ENCODE data around the gene ZNF683. TPM values are rescaled to one million over a fixed set of nuclear protein-coding genes. Genes with fewer than 3 reads are reported as not detected.

The ZNF683 gene
- total and polyA plus RNA-seq, 9 of the 15 experiments (the other 6 are each of a cell fraction or from before 2014, with no cell fraction given) = not detected

DNA sequence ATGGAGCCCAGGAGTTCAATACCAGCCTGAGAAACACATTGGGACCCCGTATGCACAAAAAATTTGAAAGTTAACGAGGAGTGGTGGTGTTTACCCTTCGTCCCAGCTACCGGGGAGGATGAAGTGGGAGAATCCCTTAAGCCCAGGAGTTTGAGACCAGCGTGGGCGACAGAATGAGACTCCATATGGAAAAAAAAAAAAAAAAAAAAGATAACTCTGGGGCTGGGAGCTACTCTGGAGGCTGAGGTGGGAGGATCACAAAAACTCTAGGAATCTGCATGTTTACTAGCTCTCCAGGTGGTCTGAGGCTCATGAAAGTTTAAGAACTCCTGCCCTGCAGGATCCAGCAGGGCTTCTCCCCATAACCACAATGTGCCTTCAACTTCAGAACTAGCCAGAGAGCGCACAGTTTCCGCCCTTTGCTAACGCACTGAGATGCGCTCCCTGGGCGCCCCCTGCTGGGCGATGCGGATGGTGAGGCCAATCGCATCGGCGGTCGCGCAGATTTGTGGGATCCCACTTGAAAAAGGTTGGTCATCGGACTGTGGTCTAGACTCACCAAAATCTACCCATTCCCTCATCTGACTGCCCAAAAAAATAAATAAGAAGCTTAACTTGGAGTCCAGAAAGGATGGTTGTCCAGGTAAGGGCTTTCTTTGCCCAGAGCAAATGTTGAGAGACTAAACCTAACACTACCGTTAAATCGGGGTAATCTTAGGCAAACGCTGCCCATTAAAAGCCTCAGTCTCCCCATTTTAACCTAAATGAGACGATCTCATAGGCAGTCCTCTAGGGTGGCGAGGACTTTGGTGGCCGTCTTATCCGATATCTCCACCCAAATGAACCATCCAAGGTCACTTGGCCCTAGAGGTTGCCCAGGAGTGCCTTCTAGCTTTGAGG lies 8.8 kb downstream of the ZNF683 start (continued):
- TF ChIP-seq, protein P1, sequence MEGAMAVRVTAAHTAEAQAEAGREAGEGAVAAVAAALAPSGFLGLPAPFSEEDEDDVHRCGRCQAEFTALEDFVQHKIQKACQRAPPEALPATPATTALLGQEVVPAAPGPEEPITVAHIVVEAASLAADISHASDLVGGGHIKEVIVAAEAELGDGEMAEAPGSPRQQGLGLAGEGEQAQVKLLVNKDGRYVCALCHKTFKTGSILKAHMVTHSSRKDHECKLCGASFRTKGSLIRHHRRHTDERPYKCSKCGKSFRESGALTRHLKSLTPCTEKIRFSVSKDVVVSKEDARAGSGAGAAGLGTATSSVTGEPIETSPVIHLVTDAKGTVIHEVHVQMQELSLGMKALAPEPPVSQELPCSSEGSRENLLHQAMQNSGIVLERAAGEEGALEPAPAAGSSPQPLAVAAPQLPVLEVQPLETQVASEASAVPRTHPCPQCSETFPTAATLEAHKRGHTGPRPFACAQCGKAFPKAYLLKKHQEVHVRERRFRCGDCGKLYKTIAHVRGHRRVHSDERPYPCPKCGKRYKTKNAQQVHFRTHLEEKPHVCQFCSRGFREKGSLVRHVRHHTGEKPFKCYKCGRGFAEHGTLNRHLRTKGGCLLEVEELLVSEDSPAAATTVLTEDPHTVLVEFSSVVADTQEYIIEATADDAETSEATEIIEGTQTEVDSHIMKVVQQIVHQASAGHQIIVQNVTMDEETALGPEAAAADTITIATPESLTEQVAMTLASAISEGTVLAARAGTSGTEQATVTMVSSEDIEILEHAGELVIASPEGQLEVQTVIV (CRISPR knock-in tag; IDR thresholded peaks at IDR 0.05; ENCODE audit: borderline replicate concordance) = no peak
- no peak for TF ChIP-seq CCAR2 (IDR thresholded peaks at IDR 0.05; ENCODE audit: low read depth, low read length)
- TF ChIP-seq DDX20 (tag; IDR thresholded peaks at IDR 0.05; ENCODE audit: low read depth) = no peak
- TF ChIP-seq, protein P2, sequence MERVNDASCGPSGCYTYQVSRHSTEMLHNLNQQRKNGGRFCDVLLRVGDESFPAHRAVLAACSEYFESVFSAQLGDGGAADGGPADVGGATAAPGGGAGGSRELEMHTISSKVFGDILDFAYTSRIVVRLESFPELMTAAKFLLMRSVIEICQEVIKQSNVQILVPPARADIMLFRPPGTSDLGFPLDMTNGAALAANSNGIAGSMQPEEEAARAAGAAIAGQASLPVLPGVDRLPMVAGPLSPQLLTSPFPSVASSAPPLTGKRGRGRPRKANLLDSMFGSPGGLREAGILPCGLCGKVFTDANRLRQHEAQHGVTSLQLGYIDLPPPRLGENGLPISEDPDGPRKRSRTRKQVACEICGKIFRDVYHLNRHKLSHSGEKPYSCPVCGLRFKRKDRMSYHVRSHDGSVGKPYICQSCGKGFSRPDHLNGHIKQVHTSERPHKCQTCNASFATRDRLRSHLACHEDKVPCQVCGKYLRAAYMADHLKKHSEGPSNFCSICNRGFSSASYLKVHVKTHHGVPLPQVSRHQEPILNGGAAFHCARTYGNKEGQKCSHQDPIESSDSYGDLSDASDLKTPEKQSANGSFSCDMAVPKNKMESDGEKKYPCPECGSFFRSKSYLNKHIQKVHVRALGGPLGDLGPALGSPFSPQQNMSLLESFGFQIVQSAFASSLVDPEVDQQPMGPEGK (CRISPR knock-in tag; IDR thresholded peaks at IDR 0.05; ENCODE audit: borderline replicate concordance) = no peak
- TF ChIP-seq SP1 (CRISPR knock-in tag; IDR thresholded peaks at IDR 0.05) = peak; percentile 34; the same call in 1 of the 2 replicates
- TF ChIP-seq ZFP1 (CRISPR knock-in tag; IDR thresholded peaks at IDR 0.05) = no peak
- TF ChIP-seq, protein P3, sequence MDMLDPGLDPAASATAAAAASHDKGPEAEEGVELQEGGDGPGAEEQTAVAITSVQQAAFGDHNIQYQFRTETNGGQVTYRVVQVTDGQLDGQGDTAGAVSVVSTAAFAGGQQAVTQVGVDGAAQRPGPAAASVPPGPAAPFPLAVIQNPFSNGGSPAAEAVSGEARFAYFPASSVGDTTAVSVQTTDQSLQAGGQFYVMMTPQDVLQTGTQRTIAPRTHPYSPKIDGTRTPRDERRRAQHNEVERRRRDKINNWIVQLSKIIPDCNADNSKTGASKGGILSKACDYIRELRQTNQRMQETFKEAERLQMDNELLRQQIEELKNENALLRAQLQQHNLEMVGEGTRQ (CRISPR knock-in tag; IDR thresholded peaks at IDR 0.05) = no peak
- no peak for TF ChIP-seq JUNB (CRISPR knock-in tag; conservative IDR thresholded peaks at IDR 0.05)
- TF ChIP-seq ZKSCAN1 (IDR thresholded peaks at IDR 0.05; ENCODE audit: low read depth, low read length) = peak; percentile 78
